Common myeloid progenitor, CD34-positive (primary cell): Measurements from ENCODE around the gene KCNS3.

Experiments
- CTCF ChIA-PET: fragments of 350-600 bp; sonication (Branson Sonifier 250); formaldehyde crosslinking; loops from one replicate; lab custom pipeline; 2021; ENCODE audit warnings: antibody characterized with exemption; lab: Charles Lee
- POLR2A ChIA-PET: fragments of 350-600 bp; sonication (Branson Sonifier 250); formaldehyde crosslinking; loops from one replicate; lab custom pipeline; 2021; ENCODE audit warnings: antibody characterized with exemption; lab: Charles Lee
- DNase-seq, 3 donors: peaks; one replicate each; pipeline versions ENCODE4 v3.0.0 to v3.0.0-alpha.2; 2013
- H3K27ac ChIP-seq, 2 experiments: 1 replicate in 1 of 2; 2 replicates in 1 of 2; pipeline ENCODE4 v1.7.0; 2013; ENCODE audit warnings: inconsistent platforms in 2 of 2, low read length in 2 of 2, mild to moderate bottlenecking in 2 of 2, low read depth in 1 of 2, moderate library complexity in 1 of 2; ENCODE audit not compliant: severe bottlenecking in 2 of 2, insufficient read depth in 1 of 2, poor library complexity in 1 of 2
- H3K27me3 ChIP-seq, 5 experiments: replicated peaks in 2 of 5; 1 replicate in 3 of 5; 2 replicates in 2 of 5; pipeline versions ENCODE4 v1.6.1 to v1.7.0; 2013; ENCODE audit warnings: low read length in 4 of 5, mild to moderate bottlenecking in 2 of 5, moderate library complexity in 2 of 5, inconsistent platforms in 1 of 5; ENCODE audit not compliant: insufficient read depth in 5 of 5, control insufficient read depth in 4 of 5
- H3K36me3 ChIP-seq, 4 experiments: 1 replicate in 2 of 4; 2 replicates in 2 of 4; pipeline versions ENCODE4 v1.6.1 to v1.7.0; 2013; ENCODE audit warnings: low read length in 3 of 4, control low read depth in 1 of 4, mild to moderate bottlenecking in 1 of 4; ENCODE audit not compliant: control insufficient read depth in 4 of 4, insufficient read depth in 4 of 4
- H3K4me1 ChIP-seq, 4 experiments: 1 replicate in 3 of 4; 2 replicates in 1 of 4; pipeline versions ENCODE4 v1.6.1 to v1.7.1; 2013; ENCODE audit warnings: low read length in 3 of 4, mild to moderate bottlenecking in 3 of 4, control low read depth in 1 of 4, inconsistent platforms in 1 of 4, moderate library complexity in 1 of 4; ENCODE audit not compliant: control insufficient read depth in 4 of 4, insufficient read depth in 4 of 4; ENCODE audit errors: control extremely low read depth in 1 of 4
- H3K4me3 ChIP-seq, 7 experiments: 1 replicate in 4 of 7; 2 replicates in 3 of 7; pipeline versions ENCODE4 v1.5.1 to v1.7.0; 2013; ENCODE audit warnings: mild to moderate bottlenecking in 7 of 7, low read length in 6 of 7, moderate library complexity in 6 of 7, inconsistent platforms in 2 of 7, low read depth in 2 of 7, control low read depth in 1 of 7; ENCODE audit not compliant: insufficient read depth in 4 of 7, control insufficient read depth in 1 of 7; ENCODE audit errors: extremely low read depth in 1 of 7
- H3K9me3 ChIP-seq, 5 experiments: 1 replicate in 4 of 5; 2 replicates in 1 of 5; pipeline versions ENCODE4 v1.6.1 to v1.7.1; 2013; ENCODE audit warnings: low read length in 4 of 5, mild to moderate bottlenecking in 2 of 5, inconsistent platforms in 1 of 5, low read depth in 1 of 5, moderate library complexity in 1 of 5; ENCODE audit not compliant: control insufficient read depth in 4 of 5, insufficient read depth in 2 of 5; ENCODE audit errors: control extremely low read depth in 1 of 5
- WGBS: methylation state at CpG from one replicate; pipeline ENCODE4 v1.1.5; 2013; ENCODE audit not compliant: insufficient coverage; 5-methylcytosine and 5-hydroxymethylcytosine counted together

Gene KCNS3

DNA sequence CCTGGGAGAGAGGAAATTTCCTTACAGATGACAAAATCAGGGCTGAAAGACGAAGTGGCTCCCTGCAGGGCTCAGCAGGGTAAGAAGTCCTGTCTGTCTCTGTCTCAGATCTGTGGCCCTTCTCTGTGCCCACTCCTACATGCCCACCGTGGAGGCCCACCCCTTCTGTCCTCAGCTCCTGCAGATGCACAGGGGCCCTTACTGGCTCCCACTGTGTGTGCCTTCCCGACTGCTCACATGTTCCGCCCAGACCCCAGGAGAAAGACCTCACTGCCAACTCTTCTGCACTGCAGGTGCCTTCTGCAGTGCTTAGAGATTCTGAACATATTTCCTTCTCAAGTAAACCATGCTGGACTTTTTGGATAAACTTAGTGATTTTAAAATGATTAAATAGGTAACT lies 1.9 kb upstream of the KCNS3 start:
- no peak for DNase-seq
- Histone ChIP-seq H3K9me3 (no peaks in the 10 kb centered on the region), H3K27ac (no peak overlapping the region), H3K36me3 (no peaks in the 10 kb centered on the region), H3K4me3 (no peak overlapping the region), H3K27me3 (peaks cover 15 to 82% (median 49%) of the 10 kb centered on the region in 5 experiments), H3K4me1 (peaks cover 0 to 22% (median 19%) of the 10 kb centered on the region in 4 experiments)
- WGBS: 92% methylated on average over 2 of the region's 4 CpGs
- ChIA-PET CTCF (no interaction called here), POLR2A (no interaction called here)

GRCh38 chr2:17877811-17878280 lies 621 bp upstream of the KCNS3 start:
- H3K27me3 ChIP-seq: peaks cover 18 to 87% (median 46%) of the 10 kb centered on the region in 5 experiments

DNA sequence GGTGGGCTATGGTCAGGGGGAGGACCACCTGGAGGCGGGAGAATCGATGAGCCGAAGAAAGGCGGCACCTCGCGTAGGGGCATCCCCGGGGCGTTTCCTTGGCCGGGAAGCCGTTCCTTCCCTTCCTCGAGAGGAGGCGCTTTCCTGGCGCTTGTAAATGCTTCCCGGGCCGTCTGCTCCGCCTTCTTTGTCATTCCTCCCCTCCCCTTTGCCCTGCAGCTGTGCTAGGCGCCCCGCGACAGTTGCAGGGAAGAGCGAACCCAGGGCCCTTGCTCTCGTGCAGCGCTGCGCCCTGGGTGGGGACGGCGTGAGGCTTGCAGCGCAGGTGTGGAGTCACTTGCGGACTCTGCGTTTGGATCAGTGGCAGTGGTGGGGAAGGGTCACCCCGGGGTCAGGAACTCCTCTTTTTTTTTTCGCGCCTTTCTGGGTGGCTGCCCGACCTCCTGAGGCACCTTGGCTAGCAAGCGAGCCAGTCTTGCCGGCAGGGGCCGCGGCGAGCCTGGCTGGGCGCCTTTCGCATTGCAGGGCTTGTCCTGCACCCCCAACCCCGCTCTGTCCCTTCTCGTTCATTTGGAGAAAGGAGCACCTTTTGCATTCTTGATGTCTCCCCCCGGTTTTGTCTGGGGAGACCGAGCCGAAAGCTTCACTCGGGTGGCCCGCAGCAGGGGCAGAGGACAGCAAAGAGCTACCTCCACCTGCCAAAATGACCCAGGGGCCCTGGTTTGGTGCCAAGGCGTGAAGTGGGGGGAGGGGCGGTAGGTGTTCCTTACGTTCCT lies 858 bp downstream of the KCNS3 start:
- peaks cover 0 to 22% (median 19%) of the 10 kb centered on the region in 4 experiments for H3K4me1 ChIP-seq
- H3K27ac ChIP-seq: no peak overlapping the region
- POLR2A ChIA-PET: no interaction called here
- CTCF ChIA-PET: interaction anchor here (1.2 kb wide), 3 partner anchors 9 to 27 kb away, joined by 3 to 4 read pairs (median 3); no protein-coding TSS in a partner anchor
- H3K36me3 ChIP-seq: no peaks in the 10 kb centered on the region
- peaks cover 18 to 82% (median 46%) of the 10 kb centered on the region in 5 experiments for H3K27me3 ChIP-seq
- H3K9me3 ChIP-seq: peaks cover 0 to 2% (median 0%) of the 10 kb centered on the region in 5 experiments
- 2% methylated on average over 46 of the region's 49 CpGs for WGBS
- H3K4me3 ChIP-seq: peak overlapping the region in 6 of 7 experiments; percentile 1 to 66 (median 50)
- DNase-seq: peak in 2 of 3 donors; percentile 45 to 53

More at GRCh38 chr2:17877811-17878280, 621 bp upstream of the KCNS3 start:
- Histone ChIP-seq H3K36me3 (no peaks in the 10 kb centered on the region), H3K4me1 (peaks cover 0 to 22% (median 19%) of the 10 kb centered on the region in 4 experiments), H3K27ac (no peak overlapping the region), H3K4me3 (peak overlapping the region in 6 of 7 experiments; percentile 9 to 66 (median 48)), H3K9me3 (no peaks in the 10 kb centered on the region)
- POLR2A ChIA-PET: no interaction called here
- WGBS: under 1% methylated on average over 27 of the region's 28 CpGs
- peak; percentile 29 to 76 (median 64) for DNase-seq
- CTCF ChIA-PET: no interaction called here

DNA sequence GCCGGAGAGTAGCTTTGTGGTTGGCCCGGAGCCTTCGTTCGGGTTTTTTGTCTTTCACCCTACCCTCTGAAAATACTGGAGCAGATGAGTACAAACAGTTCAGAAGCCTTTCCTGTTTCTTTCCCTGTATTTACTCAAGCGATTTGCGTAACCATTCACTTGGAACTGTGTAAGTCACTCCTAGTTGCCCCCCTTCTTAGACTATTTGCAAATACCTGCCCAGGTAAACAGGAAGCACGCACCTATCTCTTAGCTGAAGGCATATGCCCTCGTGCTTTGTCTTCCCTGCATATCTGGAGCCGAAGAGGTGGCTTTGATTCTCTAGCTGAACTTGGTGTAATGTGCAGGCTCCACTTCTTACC lies 1.4 kb downstream of the KCNS3 start:
- Histone ChIP-seq H3K4me3 (peak overlapping the region in 2 of 7 experiments; percentile 59 to 66), H3K27ac (no peak overlapping the region), H3K9me3 (peaks cover 0 to 2% (median 0%) of the 10 kb centered on the region in 5 experiments), H3K36me3 (no peaks in the 10 kb centered on the region), H3K4me1 (peaks cover 0 to 22% (median 19%) of the 10 kb centered on the region in 4 experiments), H3K27me3 (peaks cover 18 to 79% (median 43%) of the 10 kb centered on the region in 5 experiments)
- DNase-seq: no peak
- 41% methylated on average over 9 of the region's 9 CpGs for WGBS
- CTCF ChIA-PET: interaction anchor here (1.2 kb wide), 2 partner anchors 10 to 12 kb away, joined by 3 to 4 read pairs; no protein-coding TSS in a partner anchor
- POLR2A ChIA-PET: no interaction called here

- no peak overlapping the region for H3K27ac ChIP-seq
- H3K36me3 ChIP-seq: no peaks in the 10 kb centered on the region
- no peak overlapping the region for H3K4me3 ChIP-seq
- ChIA-PET CTCF (no interaction called here), POLR2A (no interaction called here)
- WGBS: 88% methylated on average over 7 of the region's 10 CpGs
- peaks cover 0 to 11% (median 4%) of the 10 kb centered on the region in 5 experiments for H3K27me3 ChIP-seq
- no peak for DNase-seq
- no peaks in the 10 kb centered on the region for H3K4me1 ChIP-seq
- peaks cover 0 to 4% (median 0%) of the 10 kb centered on the region in 5 experiments for H3K9me3 ChIP-seq
Measured at GRCh38 chr2:17892770-17893534, 14.5 kb downstream of the KCNS3 start.

GRCh38 chr2:17894005-17894404 lies 15.5 kb downstream of the KCNS3 start:
- H3K4me1 ChIP-seq: no peaks in the 10 kb centered on the region
- no peak for DNase-seq
- ChIA-PET CTCF (no interaction called here), POLR2A (no interaction called here)
- no peaks in the 10 kb centered on the region for H3K36me3 ChIP-seq
- no CpG with 5 or more reads among the region's 1 CpG for WGBS
- no peak overlapping the region for H3K4me3 ChIP-seq
- H3K27me3 ChIP-seq: peaks cover 0 to 9% (median 4%) of the 10 kb centered on the region in 5 experiments
- peaks cover 0 to 4% (median 0%) of the 10 kb centered on the region in 5 experiments for H3K9me3 ChIP-seq
- H3K27ac ChIP-seq: no peak overlapping the region
